ENCODE results near the gene SYNDIG1L. TPM values are rescaled to one million over a fixed set of nuclear protein-coding genes. Genes with fewer than 3 reads are reported as not detected.

The SYNDIG1L gene
- total RNA-seq, 1 experiment from 2014 or later, result 0.33 TPM

- no peak overlapping the region for H2AK5ac ChIP-seq (ENCODE audit: insufficient read length, low read length)
- no peaks in the 10 kb centered on the region for H3K27me3 ChIP-seq (ENCODE audit: insufficient read depth, low read length)
- no peak overlapping the region for H3T11ph ChIP-seq (ENCODE audit: low read length)
- H3K56ac ChIP-seq (ENCODE audit: insufficient read length, low read depth, low read length), result no peak overlapping the region
- Mint-ChIP-seq H3K36me3 (ENCODE audit: insufficient read depth in 1 of 3, low read depth in 3 of 3) (peaks cover 5 to 44% (median 42%) of the 10 kb centered on the region in 3 experiments), H3K4me3 (no peak overlapping the region), H3K4me1 (peaks cover 17 to 31% of the 10 kb centered on the region in 2 experiments), H3K27ac (peak overlapping the region in 1 of 3 experiments; percentile 21; a peak in 2 of 7 replicates), H3K27me3 (ENCODE audit: low read depth) (no peaks in the 10 kb centered on the region), H3K9me3 (no peaks in the 10 kb centered on the region)
- H2AFZ ChIP-seq (ENCODE audit: low read length), result no peak overlapping the region
- H3K23ac ChIP-seq (ENCODE audit: insufficient read length, low read depth, low read length), result no peak overlapping the region
- H2BK15ac ChIP-seq (ENCODE audit: low read depth, low read length), result no peak overlapping the region
- no peaks in the 10 kb centered on the region for H3K79me2 ChIP-seq (ENCODE audit: insufficient read depth, low read length)
- no peak overlapping the region for H2BK12ac ChIP-seq (ENCODE audit: insufficient read length, low read depth, low read length)
- no peak overlapping the region for H3K4ac ChIP-seq (ENCODE audit: low read depth, low read length)
- no peak for DNase-seq
- H3K18ac ChIP-seq (ENCODE audit: insufficient read length, low read depth, low read length), result no peak overlapping the region
- H4K91ac ChIP-seq (ENCODE audit: insufficient read length, low read depth, low read length), result no peak overlapping the region
- no peak overlapping the region for H3K14ac ChIP-seq (ENCODE audit: insufficient read depth, low read length)
- H2BK5ac ChIP-seq (ENCODE audit: insufficient read length, low read length), result no peak overlapping the region
- no peaks in the 10 kb centered on the region for H3K23me2 ChIP-seq (ENCODE audit: insufficient read length, low read depth, low read length, poor library complexity, severe bottlenecking)
- no CpG with 5 or more reads among the region's 3 CpGs for WGBS (ENCODE audit: extremely low coverage, insufficient read length, low lambda C conversion rate)
- no peak overlapping the region for H3K27ac ChIP-seq (ENCODE audit: insufficient read length, low read depth, low read length)
- H2BK20ac ChIP-seq (ENCODE audit: low read depth, low read length, poor library complexity, severe bottlenecking), result no peak overlapping the region
- H3K4me2 ChIP-seq (ENCODE audit: insufficient read depth, insufficient read length, low read length), result no peak overlapping the region
- H3K79me1 ChIP-seq (ENCODE audit: insufficient read depth, low read depth, low read length, poor library complexity, severe bottlenecking), result no peaks in the 10 kb centered on the region
- H3K9ac ChIP-seq (ENCODE audit: extremely low read depth, insufficient read length, low read length), result no peak overlapping the region
- no peaks in the 10 kb centered on the region for H3K9me3 ChIP-seq (ENCODE audit: control insufficient read depth, low read depth, low read length)
- no peaks in the 10 kb centered on the region for H4K20me1 ChIP-seq (ENCODE audit: control insufficient read depth, insufficient read depth, insufficient read length)
- no peak overlapping the region for H4K5ac ChIP-seq (ENCODE audit: insufficient read length, low read depth, low read length)
- no peak overlapping the region for H2BK120ac ChIP-seq (ENCODE audit: low read depth, low read length, poor library complexity, severe bottlenecking)
- no peaks in the 10 kb centered on the region for H3K4me1 ChIP-seq (ENCODE audit: insufficient read depth, low read length)
- TF ChIP-seq CTCF (conservative IDR thresholded peaks at IDR 0.05), result no peak
- no peak overlapping the region for H4K8ac ChIP-seq (replicated peaks; ENCODE audit: insufficient read length, low read depth, low read length)
These were observed 49.7 kb upstream of the SYNDIG1L start for GRCh38 chr14:74475678-74476077.
